D341Med (cell line): Measurements from ENCODE around the gene YTHDF2.
"Not testable (repeated sequence)": the region's sequence is repeated elsewhere in the genome, so short reads cannot be mapped to it uniquely, and the experiment has no call there.

Experiments used
- DNase-seq: peaks from one replicate; pipeline ENCODE4 v3.0.0; 2012; ENCODE audit warnings: low spot score

The YTHDF2 gene

DNA sequence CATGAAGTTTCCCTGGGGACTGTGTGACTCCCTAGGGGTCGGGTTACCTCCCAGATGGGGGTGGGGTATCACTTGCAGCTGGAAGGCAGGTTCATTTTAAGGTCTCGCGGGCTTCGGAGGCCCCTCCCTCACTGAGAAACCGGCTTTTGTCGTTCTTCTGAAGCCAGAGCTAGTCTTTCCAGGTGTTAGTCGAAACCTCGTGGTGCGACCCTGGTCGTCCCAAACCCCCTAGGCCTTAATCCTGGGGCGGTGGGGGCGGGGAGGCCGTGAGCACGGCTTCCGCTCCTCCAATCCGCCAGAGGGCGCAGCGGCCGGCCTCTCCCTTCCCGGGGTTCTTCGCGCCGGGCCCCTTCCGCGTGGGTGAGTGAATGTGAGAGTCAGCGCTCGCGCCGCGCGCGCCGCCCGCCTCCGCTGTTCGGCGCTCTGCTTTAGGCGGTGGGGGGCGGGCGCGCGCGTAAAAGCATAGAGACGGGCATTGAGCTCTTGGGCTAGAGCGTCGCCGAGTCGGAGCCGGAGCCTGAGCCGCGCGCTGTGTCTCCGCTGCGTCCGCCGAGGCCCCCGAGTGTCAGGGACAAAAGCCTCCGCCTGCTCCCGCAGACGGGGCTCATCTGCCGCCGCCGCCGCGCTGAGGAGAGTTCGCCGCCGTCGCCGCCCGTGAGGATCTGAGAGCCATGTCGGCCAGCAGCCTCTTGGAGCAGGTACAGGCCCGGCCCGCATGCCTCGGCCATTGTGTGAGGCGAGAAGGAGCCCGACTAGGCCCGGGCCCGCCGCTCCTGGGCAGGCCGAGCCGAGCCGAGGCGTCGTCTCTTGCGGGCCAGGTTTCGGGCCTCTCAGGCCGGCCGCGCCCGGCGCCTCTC lies at the start of gene YTHDF2:
TSS of gene YTHDF2 (plus strand) at position 491 of the 857 bp plus-strand sequence. CDS start at position 672, 181 bp downstream.
- peak; percentile 95 for DNase-seq

DNA sequence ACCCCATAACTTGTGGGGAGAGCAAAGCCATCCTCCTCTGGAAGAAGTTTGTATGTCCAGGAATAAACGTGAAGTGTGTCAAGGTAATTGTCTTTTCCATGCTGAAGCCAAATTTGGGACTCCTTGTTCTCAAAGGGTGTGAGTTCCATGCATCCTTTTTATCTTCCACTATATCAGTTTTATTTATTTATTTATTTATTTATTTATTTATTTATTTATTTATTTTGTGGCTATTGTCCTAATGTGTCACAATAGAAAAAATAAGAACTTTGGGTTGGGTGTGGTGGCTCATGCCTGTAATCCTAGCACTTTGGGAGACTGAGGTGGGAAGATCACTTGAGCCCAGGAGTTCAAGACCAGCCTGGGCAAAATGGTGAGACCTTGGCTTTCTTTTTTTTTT lies 45.1 kb upstream of the YTHDF2 start:
- not testable (repeated sequence) for DNase-seq

- no peak for DNase-seq
These were observed 33.1 kb upstream of the YTHDF2 start for GRCh38 chr1:28703629-28704028.

DNA sequence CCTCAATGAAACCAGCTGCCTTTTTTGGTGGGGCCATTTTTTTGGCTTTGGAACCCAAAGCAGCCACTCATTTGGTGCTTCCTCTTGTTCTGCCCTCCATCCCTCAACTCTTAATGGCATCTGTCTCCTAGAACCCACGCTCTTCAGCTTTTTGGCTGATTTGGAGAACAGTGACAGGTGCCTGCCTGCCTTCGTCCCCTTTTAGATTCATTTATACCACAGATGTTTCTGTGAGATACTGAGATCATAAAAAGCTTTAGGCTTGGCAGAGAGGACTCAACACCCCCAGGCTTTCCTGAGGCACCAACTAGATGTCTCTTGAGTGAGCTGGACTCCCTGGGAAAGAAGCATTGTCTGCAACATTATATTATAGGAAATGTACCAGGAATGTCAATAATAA lies 20.4 kb upstream of the YTHDF2 start:
- no peak for DNase-seq

- DNase-seq: no peak
These were observed 18.6 kb upstream of the YTHDF2 start for GRCh38 chr1:28718166-28718565.

DNA sequence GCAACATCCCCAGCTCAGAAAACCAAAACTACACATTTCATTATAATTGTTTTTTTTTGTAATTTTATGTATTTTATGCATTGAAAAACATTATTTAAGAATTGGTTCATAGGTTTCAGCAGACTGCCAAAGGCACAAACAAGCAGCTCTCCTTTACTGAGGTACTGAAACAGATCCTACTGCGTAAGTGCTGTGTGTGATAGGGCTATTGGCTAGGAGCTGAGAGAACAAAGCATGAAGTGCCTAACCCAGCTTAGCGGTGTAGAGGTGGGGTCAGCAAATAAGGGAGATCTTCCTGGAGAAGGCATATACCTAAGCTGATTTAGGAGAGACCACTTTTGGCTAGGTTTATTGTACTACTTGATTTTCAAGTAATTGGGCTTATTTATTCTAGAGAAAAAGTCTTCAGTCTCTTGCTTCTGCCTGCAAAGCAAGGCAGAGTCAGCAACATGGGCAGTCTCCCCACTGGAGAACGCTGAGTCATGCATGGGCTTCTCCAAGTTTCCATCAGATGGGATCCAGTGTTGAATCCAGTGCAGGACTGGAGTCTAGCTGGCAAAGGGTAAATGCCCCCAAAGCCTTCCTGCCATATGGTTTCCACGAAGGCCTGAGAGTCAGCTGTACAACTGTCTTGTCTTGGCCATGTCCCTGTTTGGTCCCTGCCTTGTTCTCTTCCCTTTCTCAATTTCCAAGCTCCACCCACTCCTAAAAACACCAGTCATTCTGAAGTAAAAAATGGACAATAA lies 18.0 kb upstream of the YTHDF2 start:
- DNase-seq: no peak

DNA sequence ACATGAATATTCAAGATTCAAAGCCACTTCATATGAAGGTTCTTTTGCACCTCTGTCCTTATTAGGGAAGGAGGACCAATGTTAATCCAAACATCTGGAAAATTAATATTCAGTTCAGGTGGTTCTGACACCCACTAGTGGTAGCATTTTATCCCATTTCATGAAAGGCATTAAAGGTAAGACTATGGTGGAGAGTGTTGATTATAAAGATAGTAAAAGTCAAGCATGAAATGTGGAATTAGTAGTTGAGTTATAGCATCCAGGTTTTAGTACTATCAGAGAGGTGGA lies 17.5 kb upstream of the YTHDF2 start:
- no peak for DNase-seq

DNA sequence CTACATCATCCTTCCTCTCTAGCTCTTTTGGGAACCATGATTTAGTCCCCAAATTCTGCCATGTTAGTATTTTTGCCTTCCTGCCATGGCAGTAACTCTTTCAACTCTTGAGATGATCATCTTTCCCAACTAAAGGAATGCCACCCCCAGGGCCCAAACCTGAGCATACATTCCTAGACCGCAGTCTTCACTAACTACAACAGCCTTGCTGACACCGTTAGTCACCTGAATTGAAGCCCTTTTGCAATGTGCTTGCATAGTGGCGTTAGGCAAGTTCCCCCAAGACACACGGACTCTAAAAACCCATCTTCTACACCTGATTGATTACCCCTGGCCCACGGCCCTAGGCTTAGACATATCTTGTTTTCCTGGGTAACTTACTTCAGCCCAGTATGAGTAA lies 16.4 kb upstream of the YTHDF2 start:
- DNase-seq: no peak

DNA sequence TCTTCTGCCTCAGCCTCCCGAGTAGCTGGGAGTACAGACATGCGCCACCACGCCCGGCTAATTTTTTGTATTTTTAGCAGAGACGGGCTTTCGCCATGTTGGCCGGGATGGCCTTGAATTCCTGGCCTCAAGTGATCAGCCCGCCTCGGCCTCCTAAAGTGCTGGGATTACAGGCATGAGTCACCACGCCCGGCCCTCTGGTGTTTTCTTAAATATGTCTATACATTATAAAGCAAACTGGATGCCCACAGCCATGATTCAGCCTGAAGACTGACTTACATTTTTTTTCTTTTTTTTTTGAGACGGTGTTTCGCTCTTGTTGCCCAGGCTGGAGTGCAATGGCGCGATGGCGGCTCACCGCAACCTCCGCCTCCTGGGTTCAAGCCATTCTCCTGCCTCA lies 14.8 kb upstream of the YTHDF2 start:
- DNase-seq: not testable (repeated sequence)

- not testable (repeated sequence) for DNase-seq
These were observed 11.4 kb upstream of the YTHDF2 start for GRCh38 chr1:28725365-28725764.

- DNase-seq: no peak
These were observed 735 bp upstream of the YTHDF2 start for GRCh38 chr1:28735961-28736449.

GRCh38 chr1:28737307-28738132 lies 780 bp downstream of the YTHDF2 start:
- DNase-seq: peak; percentile 78

DNA sequence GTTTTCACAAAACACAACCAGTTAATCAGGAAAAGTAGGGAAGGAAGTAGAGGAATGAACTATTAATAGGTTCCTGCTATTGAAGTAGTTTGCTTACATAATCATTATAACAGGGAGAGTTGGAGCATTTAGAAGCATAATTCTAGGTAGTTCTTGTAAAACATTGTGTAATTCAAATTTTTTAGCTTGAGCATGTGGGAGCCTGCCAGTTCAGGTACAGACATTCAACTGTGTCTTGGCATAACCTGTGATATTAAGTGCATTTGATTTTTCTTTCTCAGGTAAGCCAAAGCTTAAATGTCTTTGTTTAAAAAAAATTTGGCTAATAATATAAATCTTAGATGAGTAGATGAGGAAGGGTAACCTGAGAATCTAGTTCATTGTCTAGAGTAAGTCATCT lies 3.4 kb downstream of the YTHDF2 start:
- DNase-seq: no peak

GRCh38 chr1:28744184-28744583 lies 7.4 kb downstream of the YTHDF2 start:
- no peak for DNase-seq

DNA sequence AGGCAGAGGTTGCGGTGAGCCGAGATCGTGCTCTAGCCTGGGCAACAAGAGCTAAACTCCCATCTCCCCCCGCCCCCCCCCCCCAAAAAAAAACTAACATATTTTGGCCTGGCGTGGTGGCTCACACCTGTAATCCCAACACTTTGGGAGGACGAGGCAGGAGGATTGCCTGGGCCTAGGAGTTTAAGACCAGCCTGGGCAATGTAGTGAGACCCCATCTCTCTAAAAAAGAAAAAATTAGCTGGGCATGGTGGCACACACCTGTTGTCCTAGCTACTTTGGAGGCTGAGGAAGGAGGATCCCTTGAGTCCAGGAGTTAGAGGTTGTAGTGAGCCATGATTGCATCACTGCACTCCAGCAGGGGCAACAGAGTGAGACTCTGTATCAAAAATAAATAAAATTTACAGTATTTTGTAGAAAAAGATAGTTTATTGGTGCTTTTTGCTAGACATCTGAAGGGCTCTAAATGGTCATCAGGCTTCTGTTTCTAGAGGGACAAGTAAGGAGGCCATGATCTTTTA lies 9.0 kb downstream of the YTHDF2 start:
- no peak for DNase-seq

GRCh38 chr1:28750330-28750729 lies 13.6 kb downstream of the YTHDF2 start:
- DNase-seq: no peak

GRCh38 chr1:28750771-28751294 lies 14.1 kb downstream of the YTHDF2 start:
- DNase-seq: not testable (repeated sequence)

DNA sequence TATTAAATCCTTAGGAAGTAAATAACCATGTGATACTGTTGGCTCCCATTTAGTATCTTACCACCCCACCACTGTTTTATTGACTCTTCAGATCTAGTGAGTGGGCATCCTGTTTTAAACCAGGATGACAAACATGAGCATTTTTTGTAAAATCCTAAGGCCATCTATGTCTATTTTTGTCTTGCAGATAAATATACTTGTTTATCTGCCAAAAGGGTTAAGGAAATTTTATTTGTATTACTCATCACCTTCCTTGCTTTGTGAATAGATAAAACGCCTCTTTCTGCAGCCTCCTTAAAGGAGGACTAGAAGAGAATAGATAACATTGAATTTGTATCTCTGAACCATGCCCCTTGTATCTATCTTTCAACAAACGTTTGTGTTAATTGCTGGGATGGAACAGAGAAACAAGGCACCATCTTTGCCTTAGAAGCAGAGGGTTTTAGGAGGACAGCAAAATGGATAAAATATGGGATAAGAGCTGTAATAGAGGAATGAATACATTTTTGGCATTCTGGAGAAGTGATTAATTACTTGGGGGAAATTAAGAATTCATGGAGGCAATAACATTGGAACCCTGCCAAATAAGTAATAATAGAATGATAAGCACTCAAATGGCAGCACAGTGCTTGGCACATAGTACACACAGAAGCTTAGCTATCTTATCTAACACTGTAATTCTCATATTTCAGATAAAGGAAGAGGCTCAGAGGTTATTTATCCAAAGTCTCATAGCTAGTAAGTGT lies 14.7 kb downstream of the YTHDF2 start:
- no peak for DNase-seq

- no peak for DNase-seq
These were observed 19.0 kb downstream of the YTHDF2 start for GRCh38 chr1:28755701-28756100.

DNA sequence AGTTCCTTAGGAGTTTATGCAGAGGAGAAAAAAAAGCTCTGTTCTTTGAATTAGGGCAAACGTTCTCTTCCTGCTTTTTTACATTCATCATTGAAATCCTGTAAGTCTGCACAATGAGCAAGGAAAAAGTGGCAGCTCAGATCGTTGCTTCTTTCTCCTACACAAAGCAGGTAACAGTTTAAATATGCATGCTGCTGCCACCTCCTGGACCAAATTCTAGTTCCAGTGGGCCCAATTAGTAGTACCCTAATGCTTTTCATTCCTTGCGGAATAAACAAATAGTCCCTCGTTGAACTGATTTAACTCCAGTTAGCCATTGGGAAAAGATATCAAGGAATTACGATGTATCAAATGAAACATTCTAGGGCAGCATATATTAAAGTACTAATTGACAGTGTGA lies 20.1 kb downstream of the YTHDF2 start:
- no peak for DNase-seq

DNA sequence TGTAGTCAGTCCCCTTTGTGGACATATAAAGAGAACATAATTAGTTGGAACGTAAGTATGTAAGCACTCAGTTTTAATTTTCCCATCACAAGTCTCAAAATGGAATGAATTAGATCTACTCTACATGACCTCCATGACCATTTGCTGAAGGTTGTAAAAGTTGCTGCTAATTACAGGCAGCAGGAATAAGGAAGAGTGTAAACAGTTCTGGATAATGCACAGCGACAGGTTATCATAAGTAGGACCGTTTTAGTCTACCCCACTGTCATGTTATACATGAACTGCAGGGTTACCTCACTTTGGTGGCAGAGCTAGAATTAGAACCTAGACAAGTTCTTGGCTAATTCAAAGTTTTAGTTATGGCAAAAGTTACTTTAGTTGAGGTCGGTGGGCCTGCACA lies 21.7 kb downstream of the YTHDF2 start:
- no peak for DNase-seq
